Osteocyte (in vitro differentiated cells): ENCODE data around the gene FNDC11. TPM values are rescaled to one million over a fixed set of nuclear protein-coding genes. Genes with fewer than 3 reads are reported as not detected.

Experiments
- DNase-seq: peaks from one replicate; pipeline ENCODE4 v3.0.0; 2021; ENCODE audit warnings: mixed read lengths; ENCODE audit not compliant: unreplicated experiment; ENCODE audit errors: extremely low spot score
- H3K27ac Mint-ChIP-seq: one replicate; pipeline ENCODE4 v1.8.0; 2021; ENCODE audit warnings: mild to moderate bottlenecking, mixed read lengths; ENCODE audit not compliant: unreplicated experiment
- H3K27me3 Mint-ChIP-seq: one replicate; pipeline ENCODE4 v1.8.0; 2021; ENCODE audit warnings: mixed read lengths; ENCODE audit not compliant: unreplicated experiment
- H3K36me3 Mint-ChIP-seq: one replicate; pipeline ENCODE4 v1.8.0; 2021; ENCODE audit warnings: mixed read lengths; ENCODE audit not compliant: unreplicated experiment
- H3K4me1 Mint-ChIP-seq: one replicate; pipeline ENCODE4 v1.8.0; 2021; ENCODE audit warnings: mixed read lengths; ENCODE audit not compliant: unreplicated experiment
- H3K4me3 Mint-ChIP-seq: one replicate; pipeline ENCODE4 v1.8.0; 2021; ENCODE audit warnings: mild to moderate bottlenecking, moderate library complexity, mixed read lengths; ENCODE audit not compliant: unreplicated experiment
- H3K9me3 Mint-ChIP-seq: one replicate; pipeline ENCODE4 v1.8.0; 2021; ENCODE audit warnings: mixed read lengths; ENCODE audit not compliant: unreplicated experiment
- CTCF ChIP-seq: fragments of 200-600 bp; sonication (generic); IDR thresholded peaks from 2 replicates; pipeline ENCODE4 v1.5.0; 2021; ENCODE audit warnings: antibody characterized with exemption, mild to moderate bottlenecking, moderate library complexity
- total RNA-seq: library from RNA; stranded (reverse); gene quantifications from 2 replicates; pipeline ENCODE4 v1.2.1, GENCODE V29; 2021

The FNDC11 gene
- total RNA-seq, 1 donor from 2014 or later: 0.13 TPM

- H3K4me3 Mint-ChIP-seq: no peak overlapping the region
These were observed 12.6 kb upstream of the FNDC11 start for GRCh38 chr20:63541371-63541770.

GRCh38 chr20:63542031-63542559 is 11.9 kb upstream of the FNDC11 start:
- Mint-ChIP-seq H3K4me3 (no peak overlapping the region), H3K36me3 (no peaks in the 10 kb centered on the region), H3K4me1 (peaks cover 10% of the 10 kb centered on the region), H3K9me3 (no peaks in the 10 kb centered on the region), H3K27ac (no peak overlapping the region), H3K27me3 (peaks cover 5% of the 10 kb centered on the region)
- no peak for DNase-seq
- TF ChIP-seq CTCF: no peak

More at GRCh38 chr20:63541371-63541770, 12.6 kb upstream of the FNDC11 start:
- H3K27ac Mint-ChIP-seq: no peak overlapping the region
- H3K36me3 Mint-ChIP-seq: no peaks in the 10 kb centered on the region
- DNase-seq: no peak
- H3K27me3 Mint-ChIP-seq: peaks cover 2% of the 10 kb centered on the region
- peaks cover 11% of the 10 kb centered on the region for H3K4me1 Mint-ChIP-seq
- H3K9me3 Mint-ChIP-seq: no peaks in the 10 kb centered on the region
- no peak for TF ChIP-seq CTCF

GRCh38 chr20:63542696-63543095 is 11.3 kb upstream of the FNDC11 start:
- no peaks in the 10 kb centered on the region for H3K36me3 Mint-ChIP-seq
- H3K4me3 Mint-ChIP-seq: no peak overlapping the region
- DNase-seq: no peak
- H3K27me3 Mint-ChIP-seq: peaks cover 5% of the 10 kb centered on the region
- peaks cover 9% of the 10 kb centered on the region for H3K4me1 Mint-ChIP-seq
- no peak overlapping the region for H3K27ac Mint-ChIP-seq
- no peaks in the 10 kb centered on the region for H3K9me3 Mint-ChIP-seq
- no peak for TF ChIP-seq CTCF

GRCh38 chr20:63543131-63543530 is 10.8 kb upstream of the FNDC11 start:
- TF ChIP-seq CTCF: no peak
- Mint-ChIP-seq H3K9me3 (no peaks in the 10 kb centered on the region), H3K36me3 (no peaks in the 10 kb centered on the region), H3K27me3 (peaks cover 5% of the 10 kb centered on the region), H3K4me1 (peaks cover 6% of the 10 kb centered on the region), H3K4me3 (no peak overlapping the region), H3K27ac (no peak overlapping the region)
- no peak for DNase-seq

GRCh38 chr20:63543733-63544132 is 10.2 kb upstream of the FNDC11 start:
- Mint-ChIP-seq H3K36me3 (no peaks in the 10 kb centered on the region), H3K27ac (no peak overlapping the region), H3K9me3 (no peaks in the 10 kb centered on the region), H3K4me1 (peaks cover 6% of the 10 kb centered on the region), H3K27me3 (peaks cover 5% of the 10 kb centered on the region), H3K4me3 (no peak overlapping the region)
- TF ChIP-seq CTCF: no peak
- no peak for DNase-seq
